Memory B cell (primary cell): ENCODE data around the gene MAPKBP1.
"Not testable (repeated sequence)": the region's sequence is repeated elsewhere in the genome, so short reads cannot be mapped to it uniquely, and the experiment has no call there.

Source experiments
- ATAC-seq: fragments of 150-1000 bp; cut with Tn5 transposase; 2 replicates; pipeline ENCODE4 v1.10.0; 2021; ENCODE audit warnings: low read depth, mild to moderate bottlenecking, moderate library complexity
- DNase-seq, 2 donors: peaks; one replicate each; pipeline ENCODE4 v3.0.0; 2022; ENCODE audit warnings: low spot score in 2 of 2
- H3K27ac Mint-ChIP-seq: one replicate; pipeline ENCODE4 v1.8.0; 2022; ENCODE audit warnings: mild to moderate bottlenecking, moderate library complexity, mixed read lengths
- H3K27me3 Mint-ChIP-seq: one replicate; pipeline ENCODE4 v1.8.0; 2022; ENCODE audit warnings: mixed read lengths
- H3K36me3 Mint-ChIP-seq: one replicate; pipeline ENCODE4 v1.8.0; 2022; ENCODE audit warnings: mild to moderate bottlenecking, mixed read lengths
- H3K4me1 Mint-ChIP-seq: one replicate; pipeline ENCODE4 v1.8.0; 2022; ENCODE audit warnings: mixed read lengths
- H3K4me3 Mint-ChIP-seq: one replicate; pipeline ENCODE4 v1.8.0; 2022; ENCODE audit warnings: mild to moderate bottlenecking, moderate library complexity, mixed read lengths
- H3K9me3 Mint-ChIP-seq: one replicate; pipeline ENCODE4 v1.8.0; 2022; ENCODE audit warnings: mixed read lengths

The MAPKBP1 gene

DNA sequence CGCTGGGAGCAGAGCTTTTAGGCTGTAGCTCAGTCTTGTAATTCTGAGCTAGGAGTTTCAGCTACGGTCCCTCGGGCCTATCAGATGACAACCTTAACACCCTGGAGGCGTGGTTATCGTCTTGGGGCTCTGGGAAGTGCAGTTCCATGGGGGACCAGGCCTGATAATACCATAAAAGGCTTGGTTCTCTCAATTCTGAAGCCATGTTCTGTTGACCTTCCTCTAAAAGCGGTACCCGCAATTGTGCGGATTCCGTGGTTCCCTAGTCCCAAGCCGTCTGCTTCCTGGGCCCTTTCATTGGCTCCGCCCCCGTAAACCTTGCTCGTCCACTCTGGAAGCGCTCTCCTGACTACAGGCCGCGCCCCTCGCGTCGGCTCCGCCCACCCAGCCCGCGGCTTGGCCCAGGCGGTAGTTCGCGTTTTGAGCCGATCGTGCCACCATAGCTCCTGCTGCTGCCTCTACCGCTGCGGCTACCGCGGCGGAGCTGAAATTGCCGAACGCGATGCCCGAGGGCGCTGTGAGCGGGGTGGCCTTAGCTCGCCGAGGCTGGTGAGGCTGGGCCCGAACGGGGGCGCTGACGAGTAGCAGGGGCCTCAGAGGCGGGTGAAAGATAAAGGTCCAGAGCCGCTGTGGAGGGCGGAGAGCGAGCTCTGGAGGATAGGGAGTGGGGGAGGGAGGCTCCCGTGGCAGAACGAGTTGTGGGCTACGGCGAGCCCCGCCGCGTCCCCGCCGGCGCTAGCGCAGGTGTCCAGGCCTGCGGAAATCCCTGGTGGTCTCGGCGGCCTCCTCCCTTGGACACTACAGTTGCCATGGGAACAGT, at the start of gene MAPKBP1:
Gene MAPKBP1 (plus strand): TSS at position 423 of the 820 bp plus-strand sequence. CDS start 792 bp downstream, outside the sequence.
- Mint-ChIP-seq H3K4me3 (peak within 1 kb of the TSS; percentile 95), H3K27me3 (no peaks in the 10 kb centered on the region), H3K36me3 (peaks cover 2% of the 10 kb centered on the region), H3K4me1 (peaks cover 36% of the 10 kb centered on the region), H3K9me3 (no peaks in the 10 kb centered on the region), H3K27ac (peak within 1 kb of the TSS; percentile 73)
- ATAC-seq (peak; percentile 85), DNase-seq (peak; percentile 94 to 97)

DNA sequence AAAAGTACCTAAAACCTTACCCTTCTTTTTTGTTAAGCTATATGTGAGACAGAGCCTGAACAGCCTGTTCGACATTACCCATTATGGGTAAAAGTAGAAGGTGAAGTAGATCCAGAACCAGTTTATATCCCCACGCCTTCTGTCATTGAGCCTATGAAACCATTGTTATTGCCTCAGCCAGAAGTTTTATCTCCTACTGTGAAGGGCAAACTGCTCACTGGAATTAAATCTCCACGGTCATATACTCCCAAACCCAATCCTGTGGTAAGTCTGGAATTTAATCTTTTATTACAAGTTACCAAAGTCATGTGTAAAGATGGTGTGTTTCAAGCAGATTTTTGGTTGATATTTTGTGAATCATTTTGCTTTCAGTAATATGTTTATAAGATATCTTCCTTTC, 47.1 kb upstream of the MAPKBP1 start:
- H3K27ac Mint-ChIP-seq, result no peak overlapping the region
- peaks cover 8% of the 10 kb centered on the region for H3K36me3 Mint-ChIP-seq
- no peaks in the 10 kb centered on the region for H3K27me3 Mint-ChIP-seq
- no peak for DNase-seq
- no peak for ATAC-seq
- H3K4me1 Mint-ChIP-seq, result peaks cover 11% of the 10 kb centered on the region
- no peak overlapping the region for H3K4me3 Mint-ChIP-seq
- no peaks in the 10 kb centered on the region for H3K9me3 Mint-ChIP-seq

DNA sequence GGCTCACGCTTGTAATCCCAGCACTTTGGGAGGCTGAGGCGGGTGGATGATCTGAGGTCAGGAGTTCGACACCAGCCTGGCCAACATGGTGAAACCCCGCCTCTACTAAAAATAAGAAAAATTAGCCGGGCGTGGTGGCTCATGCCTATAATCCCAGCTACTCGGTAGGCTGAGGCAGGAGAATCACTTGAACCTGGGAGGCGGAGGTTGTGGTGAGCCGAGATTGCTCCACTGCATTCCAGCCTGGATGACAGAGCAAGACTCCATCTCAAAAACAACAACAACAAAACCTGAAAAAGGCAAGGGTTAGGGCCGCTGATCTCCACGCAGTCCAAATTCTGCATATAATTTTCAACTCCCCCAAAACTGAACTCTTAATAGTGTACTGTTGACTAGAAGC, 46.2 kb upstream of the MAPKBP1 start:
- not testable (repeated sequence) for H3K4me3 Mint-ChIP-seq, ATAC-seq, DNase-seq, H3K4me1 Mint-ChIP-seq, H3K9me3 Mint-ChIP-seq, H3K27me3 Mint-ChIP-seq, H3K36me3 Mint-ChIP-seq, H3K27ac Mint-ChIP-seq

DNA sequence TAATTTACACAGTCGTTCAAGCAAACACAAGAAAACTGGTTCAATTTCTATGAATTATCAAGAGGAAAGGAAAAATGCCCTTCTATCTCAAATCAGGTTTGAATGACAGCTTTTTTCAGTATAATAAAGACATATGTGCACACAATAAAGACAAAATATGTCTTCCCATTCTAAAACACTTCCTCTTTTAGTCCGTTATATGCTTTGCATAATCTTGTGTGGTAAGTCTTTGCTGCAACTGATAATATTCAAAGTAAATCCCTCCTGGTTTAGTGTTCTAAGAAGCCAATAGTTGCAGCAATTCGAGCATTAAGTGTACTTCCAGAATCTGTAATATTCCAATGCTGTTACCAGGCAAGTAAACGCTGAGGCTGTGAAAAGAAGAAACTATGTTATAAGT, 43.7 kb upstream of the MAPKBP1 start:
- DNase-seq (peak in 1 of 2 donors; percentile 14), ATAC-seq (peak; percentile 100)
- Mint-ChIP-seq H3K27me3 (no peaks in the 10 kb centered on the region), H3K4me1 (peaks cover 5% of the 10 kb centered on the region), H3K27ac (no peak overlapping the region), H3K4me3 (peak overlapping the region; percentile 60), H3K36me3 (peaks cover 14% of the 10 kb centered on the region), H3K9me3 (no peaks in the 10 kb centered on the region)

DNA sequence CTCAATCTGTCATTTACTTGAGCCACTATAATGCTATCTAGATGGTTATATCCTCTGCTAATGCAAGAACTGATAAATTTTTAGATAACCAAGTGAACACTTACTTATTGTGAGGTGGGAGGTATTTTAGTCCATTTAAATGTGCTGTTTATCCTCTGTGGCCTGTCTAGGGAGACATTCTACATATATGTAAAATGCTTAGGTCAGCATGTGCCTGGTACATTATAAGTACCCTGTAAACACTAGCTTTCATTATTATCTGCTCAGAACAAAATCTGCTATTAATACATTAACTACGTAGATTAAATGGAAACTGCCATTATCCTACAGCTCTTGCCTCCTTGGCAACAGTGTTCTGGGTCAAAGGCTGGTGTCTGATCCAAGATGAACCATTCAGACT, 41.8 kb upstream of the MAPKBP1 start:
- Mint-ChIP-seq H3K4me3 (no peak overlapping the region), H3K9me3 (no peaks in the 10 kb centered on the region), H3K27ac (no peak overlapping the region), H3K36me3 (peaks cover 15% of the 10 kb centered on the region), H3K27me3 (no peaks in the 10 kb centered on the region), H3K4me1 (peaks cover 5% of the 10 kb centered on the region)
- DNase-seq (no peak), ATAC-seq (no peak)

DNA sequence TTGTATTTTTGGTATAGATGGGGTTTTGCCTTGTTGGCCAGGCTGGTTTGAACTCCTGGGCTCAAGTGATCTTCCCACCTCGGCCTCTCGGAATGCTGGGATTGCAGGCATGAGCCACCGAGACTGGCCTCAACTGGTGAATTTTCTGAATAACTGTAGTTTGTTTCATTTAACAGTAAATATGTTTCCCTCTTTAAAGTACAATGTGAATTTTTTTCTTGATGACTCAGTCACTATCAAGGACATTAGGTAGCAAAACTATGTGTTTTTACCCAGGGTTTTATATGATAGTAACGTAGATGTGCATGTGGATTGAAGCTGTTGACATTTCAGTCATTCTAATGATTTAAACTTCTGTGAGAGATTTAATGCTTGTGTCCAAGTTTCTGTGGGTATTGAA, 40.2 kb upstream of the MAPKBP1 start:
- no peak for ATAC-seq
- DNase-seq, result no peak
- peaks cover 3% of the 10 kb centered on the region for H3K4me1 Mint-ChIP-seq
- H3K4me3 Mint-ChIP-seq, result no peak overlapping the region
- H3K27me3 Mint-ChIP-seq, result no peaks in the 10 kb centered on the region
- no peak overlapping the region for H3K27ac Mint-ChIP-seq
- H3K9me3 Mint-ChIP-seq, result no peaks in the 10 kb centered on the region
- H3K36me3 Mint-ChIP-seq, result peaks cover 15% of the 10 kb centered on the region

DNA sequence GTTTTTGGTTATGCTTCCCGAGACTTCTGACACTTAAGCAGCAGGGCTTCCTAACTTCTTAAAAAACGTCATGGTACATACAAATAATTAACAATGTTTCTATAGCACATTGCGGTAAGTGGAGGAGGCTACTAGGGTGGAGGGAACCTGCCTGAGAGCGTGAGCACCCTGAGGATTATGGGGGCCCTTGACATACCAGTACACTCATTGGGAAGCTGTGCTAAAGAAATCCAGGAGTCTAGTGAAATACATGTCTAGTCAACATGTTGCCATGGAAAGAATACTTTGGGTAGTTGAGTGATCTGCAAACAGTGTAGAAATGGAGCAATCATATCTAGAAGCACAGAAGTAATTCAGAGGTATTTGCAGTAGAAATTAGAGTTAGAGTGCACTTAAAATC, 39.2 kb upstream of the MAPKBP1 start:
- H3K27ac Mint-ChIP-seq, result no peak overlapping the region
- ATAC-seq, result no peak
- no peak overlapping the region for H3K4me3 Mint-ChIP-seq
- peaks cover 2% of the 10 kb centered on the region for H3K4me1 Mint-ChIP-seq
- peaks cover 15% of the 10 kb centered on the region for H3K36me3 Mint-ChIP-seq
- no peak for DNase-seq
- no peaks in the 10 kb centered on the region for H3K27me3 Mint-ChIP-seq
- H3K9me3 Mint-ChIP-seq, result no peaks in the 10 kb centered on the region

GRCh38 chr15:41735492-41735891, 38.8 kb upstream of the MAPKBP1 start:
- not testable (repeated sequence) for ATAC-seq, H3K9me3 Mint-ChIP-seq

GRCh38 chr15:41746802-41747201, 27.5 kb upstream of the MAPKBP1 start:
- Mint-ChIP-seq H3K27me3 (no peaks in the 10 kb centered on the region), H3K27ac (no peak overlapping the region), H3K4me3 (no peak overlapping the region), H3K4me1 (peaks cover 5% of the 10 kb centered on the region), H3K36me3 (peaks cover 27% of the 10 kb centered on the region), H3K9me3 (no peaks in the 10 kb centered on the region)
- DNase-seq (no peak), ATAC-seq (no peak)

More at GRCh38 chr15:41735492-41735891, 38.8 kb upstream of the MAPKBP1 start:
- H3K36me3 Mint-ChIP-seq, result peaks cover 16% of the 10 kb centered on the region
- not testable (repeated sequence) for H3K27me3 Mint-ChIP-seq, H3K4me3 Mint-ChIP-seq, H3K4me1 Mint-ChIP-seq, DNase-seq, H3K27ac Mint-ChIP-seq

GRCh38 chr15:41756198-41756597, 18.1 kb upstream of the MAPKBP1 start:
- Mint-ChIP-seq H3K36me3 (peaks cover 29% of the 10 kb centered on the region), H3K4me1 (no peaks in the 10 kb centered on the region), H3K27ac (no peak overlapping the region), H3K4me3 (no peak overlapping the region), H3K9me3 (no peaks in the 10 kb centered on the region), H3K27me3 (no peaks in the 10 kb centered on the region)
- no peak for ATAC-seq
- no peak for DNase-seq

DNA sequence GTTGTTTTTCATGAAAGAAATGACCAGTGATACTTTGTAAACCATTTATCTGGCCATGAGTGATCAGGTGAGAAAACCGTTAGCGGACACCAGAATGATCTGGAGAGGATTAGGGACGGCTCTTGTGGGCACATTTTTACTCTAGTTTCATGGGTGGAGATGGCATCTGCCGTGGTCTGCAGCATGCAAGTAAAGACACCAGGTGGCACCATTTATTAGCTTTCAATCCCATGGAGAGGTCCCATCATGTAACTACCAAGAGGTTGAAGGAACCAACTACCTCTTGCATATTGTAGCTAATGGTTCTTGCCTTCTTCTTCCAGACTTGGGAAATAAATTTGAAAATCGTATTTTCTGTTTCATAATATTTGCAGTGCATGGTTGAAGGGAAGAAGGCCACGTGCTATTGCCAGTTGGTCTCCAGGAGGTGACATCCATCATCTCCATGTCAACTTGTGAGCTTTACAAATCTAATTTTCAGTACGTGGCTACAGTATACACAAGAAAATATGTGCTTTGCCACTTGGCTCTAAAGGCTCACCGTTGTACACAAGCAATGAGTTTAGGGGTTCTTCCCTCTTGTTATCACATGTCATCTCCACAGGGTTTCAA, 1.5 kb upstream of the MAPKBP1 start:
- ATAC-seq, result peak; percentile 24
- Mint-ChIP-seq H3K27me3 (no peaks in the 10 kb centered on the region), H3K4me3 (peak overlapping the region; percentile 8)

GRCh38 chr15:41773332-41773728, 954 bp upstream of the MAPKBP1 start:
- peak overlapping the region; percentile 95 for H3K4me3 Mint-ChIP-seq
- H3K9me3 Mint-ChIP-seq, result no peaks in the 10 kb centered on the region
- peak overlapping the region; percentile 73 for H3K27ac Mint-ChIP-seq
- DNase-seq, result no peak
- no peak for ATAC-seq
- H3K27me3 Mint-ChIP-seq, result no peaks in the 10 kb centered on the region
- H3K36me3 Mint-ChIP-seq, result no peaks in the 10 kb centered on the region
- peaks cover 34% of the 10 kb centered on the region for H3K4me1 Mint-ChIP-seq

More for the DNA sequence above, 1.5 kb upstream of the MAPKBP1 start:
- Mint-ChIP-seq H3K4me1 (peaks cover 30% of the 10 kb centered on the region), H3K27ac (peak overlapping the region; percentile 73), H3K36me3 (no peaks in the 10 kb centered on the region), H3K9me3 (no peaks in the 10 kb centered on the region)
- peak; percentile 46 to 54 for DNase-seq

GRCh38 chr15:41773729-41774061, 589 bp upstream of the MAPKBP1 start:
- peaks cover 34% of the 10 kb centered on the region for H3K4me1 Mint-ChIP-seq
- ATAC-seq, result no peak
- H3K4me3 Mint-ChIP-seq, result peak overlapping the region; percentile 95
- H3K27ac Mint-ChIP-seq, result peak overlapping the region; percentile 73
- H3K9me3 Mint-ChIP-seq, result no peaks in the 10 kb centered on the region
- no peak for DNase-seq
- no peaks in the 10 kb centered on the region for H3K36me3 Mint-ChIP-seq
- no peaks in the 10 kb centered on the region for H3K27me3 Mint-ChIP-seq

DNA sequence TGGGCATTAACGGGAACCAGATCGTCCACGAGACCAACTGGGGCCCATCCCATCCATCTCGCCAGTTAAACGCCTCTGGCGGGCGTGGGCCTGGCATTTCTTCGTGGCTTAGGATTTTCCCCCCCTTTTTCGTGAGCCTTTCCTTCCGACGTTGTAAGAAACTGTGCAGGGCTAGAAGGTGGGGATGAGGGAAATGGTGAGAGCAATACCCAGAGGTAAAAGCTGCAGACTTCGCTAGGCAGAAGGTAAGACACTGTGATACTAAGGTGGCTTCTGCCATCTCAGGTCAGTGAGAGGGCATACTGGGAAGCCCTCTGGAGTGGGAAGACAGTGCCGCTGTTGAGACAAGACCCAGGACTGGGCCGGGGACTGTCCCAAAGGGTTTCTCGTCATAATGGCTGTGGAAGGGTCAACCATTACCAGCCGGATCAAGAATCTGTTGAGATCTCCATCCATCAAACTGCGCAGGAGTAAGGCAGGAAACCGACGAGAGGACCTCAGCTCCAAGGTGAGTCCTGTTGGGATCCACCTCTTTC, 666 bp downstream of the MAPKBP1 start:
- Mint-ChIP-seq H3K36me3 (peaks cover 4% of the 10 kb centered on the region), H3K27ac (peak overlapping the region; percentile 73), H3K9me3 (no peaks in the 10 kb centered on the region), H3K4me3 (peak overlapping the region; percentile 95), H3K4me1 (peaks cover 41% of the 10 kb centered on the region), H3K27me3 (no peaks in the 10 kb centered on the region)
- no peak for ATAC-seq
- DNase-seq, result no peak
